Measurements from ENCODE around the gene TSR3. TPM values are rescaled to one million over a fixed set of nuclear protein-coding genes. Genes with fewer than 3 reads are reported as not detected.
"Not testable (repeated sequence)": the region's sequence is repeated elsewhere in the genome, so short reads cannot be mapped to it uniquely, and the experiment has no call there.

Gene TSR3
- total RNA-seq, 1 donor from 2014 or later: 49.6 TPM

- DNase-seq: no peak
These were observed 14.2 kb downstream of the TSR3 start for GRCh38 chr16:1337486-1337885.

DNA sequence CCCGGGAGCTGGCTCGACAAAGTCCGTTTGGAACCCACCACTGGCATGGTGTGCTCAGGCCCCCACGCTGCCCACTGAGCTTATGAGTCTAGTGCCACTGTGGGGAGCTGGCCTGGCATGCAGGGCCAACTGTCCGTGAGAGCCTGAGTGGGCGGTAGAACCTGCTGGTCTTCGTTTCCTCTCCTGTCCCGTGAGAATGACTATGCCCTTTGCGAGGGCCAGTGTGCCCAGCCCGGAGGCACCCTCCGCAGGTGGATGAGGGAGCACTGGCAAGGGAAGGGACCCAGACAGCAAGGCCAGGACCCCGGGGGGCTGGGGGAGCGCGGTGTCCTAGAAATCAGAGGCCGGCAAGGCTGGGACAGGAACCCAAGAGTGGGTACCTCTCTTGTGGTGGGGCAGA, 15.1 kb downstream of the TSR3 start:
- no peak for DNase-seq

DNA sequence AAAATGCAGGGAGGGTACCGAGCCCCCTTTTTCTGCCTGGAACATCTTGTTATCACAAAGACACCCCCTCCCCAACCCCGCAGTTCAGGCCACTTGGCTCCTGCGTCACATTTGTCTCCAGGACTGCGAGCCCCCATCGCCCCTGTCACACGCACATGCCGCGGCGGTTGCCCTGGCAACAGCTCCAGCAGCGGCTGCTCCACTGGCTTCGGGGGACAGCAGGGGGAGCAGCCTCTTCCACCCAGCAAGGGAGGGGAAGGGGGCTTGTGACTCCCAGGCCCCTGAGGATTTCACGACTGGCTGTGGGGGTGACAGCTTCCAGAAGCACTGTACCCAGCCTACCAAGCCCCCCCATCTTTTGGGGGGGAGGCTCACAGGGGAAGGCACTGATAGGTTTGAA, 15.7 kb downstream of the TSR3 start:
- DNase-seq: no peak

GRCh38 chr16:1335211-1335971, 16.3 kb downstream of the TSR3 start:
- no peak for DNase-seq

- DNase-seq: no peak
These were observed 16.9 kb downstream of the TSR3 start for GRCh38 chr16:1334739-1335138.

DNA sequence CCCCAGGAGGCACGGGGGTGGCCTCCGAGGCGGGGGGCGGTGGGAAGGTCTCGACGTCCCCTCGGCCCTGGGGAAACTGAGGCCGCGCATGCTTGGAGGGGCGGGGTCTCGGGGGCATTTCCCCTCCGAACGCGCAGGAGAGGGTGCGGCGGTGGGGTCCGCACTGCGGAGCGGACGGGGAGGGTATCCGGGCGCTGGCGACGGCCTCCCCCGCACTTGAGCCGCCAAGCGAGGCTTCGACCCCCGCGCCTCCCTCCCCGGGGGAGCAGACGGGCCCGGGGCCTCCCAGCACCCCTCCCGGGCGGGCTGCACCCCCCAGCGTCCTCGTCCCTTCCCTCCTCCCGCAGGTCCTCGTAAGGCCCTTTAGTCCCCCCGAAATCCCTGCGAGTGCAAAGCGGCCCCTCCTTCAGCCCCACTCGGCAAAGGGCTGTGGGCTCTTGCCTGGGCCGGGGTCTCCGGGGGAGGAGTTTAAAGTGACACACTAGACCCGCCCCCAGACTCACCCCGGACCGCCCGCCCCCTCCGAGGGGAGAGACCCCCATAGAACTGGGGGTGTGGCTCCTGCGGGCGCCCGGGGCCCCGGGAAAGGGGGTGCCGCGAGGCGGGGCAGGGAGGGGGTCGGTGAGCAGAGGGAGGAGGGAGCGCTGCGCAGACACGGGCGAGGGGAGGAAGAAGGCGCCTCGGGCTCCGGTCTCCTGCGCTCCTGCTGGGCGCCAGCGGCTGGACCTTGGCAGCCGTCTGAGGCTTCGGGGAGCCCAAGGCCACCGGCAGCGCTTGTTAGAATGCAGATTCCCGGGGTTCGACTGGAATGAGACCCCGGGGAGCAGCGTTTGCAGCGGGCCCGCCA, 17.6 kb downstream of the TSR3 start:
- no peak for DNase-seq

GRCh38 chr16:1333149-1333812, 18.4 kb downstream of the TSR3 start, which contains the start of gene BAIAP3:
TSS of gene BAIAP3 (plus strand) at chr16:1333645. CDS start at chr16:1338550, 4,905 bp downstream.
- no peak for DNase-seq

- no peak for DNase-seq
These were observed 19.0 kb downstream of the TSR3 start for GRCh38 chr16:1332618-1333148.

DNA sequence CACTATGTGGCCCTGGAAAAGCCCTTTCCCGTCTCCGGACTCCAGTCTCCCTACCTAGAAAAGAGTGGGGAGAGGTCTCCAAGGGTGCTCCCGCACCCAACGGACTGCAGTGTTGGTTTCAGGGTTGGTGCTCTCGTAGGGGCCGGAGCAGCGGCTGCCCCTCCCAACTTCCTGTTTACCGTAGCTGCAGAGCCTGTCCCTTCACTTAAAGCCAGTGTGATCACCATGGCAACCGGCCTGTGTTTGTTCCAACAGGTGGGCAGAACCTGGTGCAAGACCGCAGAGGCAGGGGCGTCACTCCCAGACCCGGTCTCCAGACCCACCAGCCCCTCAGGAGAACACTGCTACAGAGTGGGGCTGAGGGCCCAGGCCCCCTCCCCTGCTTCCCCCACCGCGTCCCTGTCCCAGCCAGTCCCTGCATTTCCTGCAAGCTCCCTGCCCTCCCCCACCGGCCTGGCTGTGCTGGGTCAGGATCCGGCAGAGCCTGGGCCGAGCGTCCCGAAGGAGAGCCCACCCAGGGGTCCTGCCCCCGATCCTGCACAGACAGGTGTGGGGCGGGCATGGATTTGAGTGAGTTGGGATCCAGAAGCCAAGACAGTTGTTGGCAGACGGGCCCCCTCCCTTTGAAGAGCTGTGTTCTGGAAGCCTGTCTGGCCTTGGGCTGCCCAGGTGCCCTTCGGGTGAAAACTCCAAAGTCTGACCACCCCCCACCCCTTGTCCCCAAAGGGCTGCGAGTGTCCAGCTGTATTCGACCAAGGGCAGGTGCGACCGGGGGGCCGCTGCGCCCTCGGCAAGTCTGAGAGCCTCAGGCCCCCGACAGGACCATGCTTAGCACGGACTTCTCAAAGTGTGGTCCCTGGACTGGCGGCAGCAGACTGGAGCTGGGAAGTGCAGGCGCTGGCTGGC, 19.7 kb downstream of the TSR3 start:
- DNase-seq: peak; percentile 68

DNA sequence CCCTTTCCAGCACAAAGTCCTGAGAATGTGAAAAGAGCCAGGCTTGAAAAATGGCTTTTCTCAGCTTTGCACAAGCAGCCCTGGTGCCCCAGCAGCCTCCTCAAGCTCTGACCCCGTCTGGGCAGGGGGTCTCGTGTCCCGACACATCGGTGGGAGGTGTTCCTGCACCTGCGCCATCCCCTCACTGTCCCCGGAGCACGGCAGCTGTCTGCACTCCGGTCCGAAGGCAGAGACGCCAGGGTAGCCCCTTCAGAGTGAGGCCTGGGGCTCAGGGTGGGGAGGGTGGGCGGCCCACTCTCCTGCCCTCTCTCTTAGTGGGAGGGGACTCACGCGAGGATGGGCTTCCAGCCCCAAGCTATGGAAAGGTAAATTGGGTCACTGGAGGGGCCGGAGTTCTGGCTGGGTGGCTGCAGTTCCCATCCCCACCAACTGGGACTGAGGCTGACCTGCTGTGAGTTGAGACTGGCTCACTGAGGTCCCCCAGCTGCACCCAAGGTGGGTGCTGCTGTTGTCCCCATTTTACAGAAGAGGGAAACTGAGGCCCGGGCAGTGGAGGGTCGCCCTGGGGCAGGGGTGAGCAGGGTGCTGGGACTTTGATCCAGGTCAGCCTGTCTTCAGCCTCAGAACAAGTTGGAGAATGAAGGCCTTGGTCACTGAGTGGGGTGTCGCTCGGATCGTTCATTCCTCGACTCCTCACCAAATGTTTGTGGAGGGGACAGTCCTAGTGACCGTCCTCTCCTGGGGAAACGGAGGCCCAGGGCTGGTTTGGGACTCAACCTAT, 20.6 kb downstream of the TSR3 start:
- DNase-seq: no peak

DNA sequence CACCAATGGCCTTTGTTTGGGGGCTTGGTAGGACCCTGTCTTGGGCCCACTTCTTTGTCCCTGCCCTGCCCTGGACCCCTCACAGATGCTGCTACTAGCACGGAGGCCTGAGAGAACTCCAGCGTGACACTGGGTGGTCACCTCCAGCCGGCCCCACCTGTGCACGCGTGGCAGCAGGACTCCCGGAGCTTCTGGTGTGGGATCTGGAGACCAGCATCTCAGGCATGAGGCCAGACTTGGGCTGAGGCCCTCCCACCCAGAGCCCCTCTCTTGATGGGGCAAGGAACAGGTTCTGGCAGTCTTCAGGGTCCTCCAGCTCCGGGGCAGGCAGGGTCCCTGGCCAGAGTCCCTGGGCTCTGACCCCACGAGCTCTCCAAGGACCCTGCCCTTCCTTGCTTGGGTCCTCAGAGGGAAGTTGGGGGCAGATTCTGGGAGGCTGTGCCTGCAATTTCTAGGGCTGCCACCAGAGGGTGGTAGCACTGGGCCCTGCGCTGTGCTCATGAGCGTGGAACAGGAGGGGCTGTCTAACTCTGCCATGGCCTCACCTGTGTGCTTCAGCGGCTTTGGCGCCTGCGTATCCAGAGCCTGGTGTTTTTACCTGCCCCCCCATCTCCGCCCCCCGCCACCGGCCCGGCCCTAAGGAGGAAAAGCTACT, 21.3 kb downstream of the TSR3 start:
- DNase-seq: no peak

- DNase-seq: not testable (repeated sequence)
These were observed 22.7 kb downstream of the TSR3 start for GRCh38 chr16:1328961-1329360.

- DNase-seq: not testable (repeated sequence)
These were observed 23.5 kb downstream of the TSR3 start for GRCh38 chr16:1328136-1328535.

DNA sequence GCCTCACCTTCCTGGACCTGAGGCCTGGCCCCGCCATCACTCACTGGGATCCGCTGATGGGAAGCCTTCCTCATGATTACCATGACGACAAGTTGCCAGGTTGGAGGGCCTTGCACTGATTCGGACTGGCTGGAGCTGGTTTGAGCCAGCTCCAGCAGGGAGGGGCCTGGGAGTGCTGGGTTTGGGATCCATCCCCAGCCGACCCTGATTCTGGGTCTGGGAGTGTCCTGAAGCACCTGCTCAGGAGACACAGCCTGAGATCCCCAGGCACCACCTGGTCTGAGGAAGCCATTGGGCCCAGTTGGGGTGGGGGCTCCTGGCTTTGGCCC, 24.1 kb downstream of the TSR3 start:
- DNase-seq: no peak

DNA sequence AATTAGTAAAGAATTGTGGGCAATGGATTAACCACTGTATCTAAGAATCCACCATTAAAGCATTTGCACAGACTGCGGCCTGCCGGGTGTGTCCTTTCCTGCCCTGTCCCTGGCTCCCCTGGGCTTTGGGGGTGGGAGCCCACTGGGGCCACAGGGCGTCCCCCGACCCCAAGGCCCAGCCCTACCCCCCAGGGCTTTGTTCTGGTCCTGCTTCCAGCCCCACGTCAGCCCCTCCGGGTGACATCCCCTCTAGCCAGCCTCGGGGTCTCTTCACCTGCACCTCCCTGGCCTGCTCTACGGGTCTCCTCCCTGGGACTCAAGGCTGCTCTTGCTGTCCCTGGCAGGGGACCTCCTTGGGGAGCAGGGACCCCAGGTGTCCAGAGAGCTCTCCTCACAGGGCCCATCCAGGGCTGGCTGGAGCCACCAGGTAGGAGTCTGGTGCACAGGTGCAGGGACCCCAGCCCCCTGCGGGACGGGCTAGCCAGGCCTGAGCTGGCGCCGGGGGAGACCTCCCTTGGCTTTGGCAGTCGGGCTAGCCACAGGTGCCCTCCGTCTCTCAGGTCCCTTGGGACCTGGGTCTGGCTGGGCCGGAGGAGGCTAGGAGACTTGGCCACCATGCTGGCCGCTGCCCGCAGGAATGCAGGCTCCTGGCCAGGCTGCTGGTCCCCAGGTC, 24.6 kb downstream of the TSR3 start:
- no peak for DNase-seq

DNA sequence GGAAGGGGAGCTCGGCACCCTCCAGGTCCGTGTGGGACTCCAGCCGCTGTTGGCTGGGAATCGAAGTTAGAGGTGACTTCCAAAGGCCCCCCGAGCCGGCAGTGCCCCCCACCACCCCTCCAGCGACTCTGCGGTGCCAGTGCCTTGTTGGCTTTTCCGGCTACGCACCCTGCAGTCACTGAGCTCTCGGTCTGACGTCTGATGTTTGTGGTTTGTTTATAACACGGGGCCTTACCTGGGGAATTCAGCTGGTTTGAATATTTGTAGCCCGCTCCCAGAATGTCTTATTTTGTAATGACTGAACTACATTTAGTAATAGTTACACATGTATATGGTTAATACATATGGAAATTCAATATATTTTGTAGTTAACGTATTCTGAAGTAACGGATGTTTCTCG, 25.3 kb downstream of the TSR3 start:
- DNase-seq: no peak

- DNase-seq: no peak
These were observed 25.9 kb downstream of the TSR3 start for GRCh38 chr16:1325673-1326371.

DNA sequence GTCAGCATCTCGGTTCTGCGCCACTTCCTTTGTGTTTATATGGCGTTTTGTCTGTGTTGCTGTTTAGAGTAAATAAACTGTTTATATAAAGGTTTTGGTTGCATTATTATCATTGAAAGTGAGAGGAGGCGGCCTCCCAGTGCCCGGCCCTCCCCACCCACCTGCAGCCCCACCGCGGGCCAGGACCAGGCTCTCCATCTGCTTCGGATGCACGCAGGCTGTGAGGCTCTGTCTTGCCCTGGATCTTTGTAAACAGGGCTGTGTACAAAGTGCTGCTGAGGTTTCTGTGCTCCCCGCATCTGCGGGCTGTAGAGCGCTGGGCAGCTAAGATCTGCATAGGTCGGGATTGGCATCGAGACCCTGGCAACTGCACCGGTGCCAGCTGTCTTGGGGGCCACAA, 26.4 kb downstream of the TSR3 start:
- DNase-seq: no peak

- DNase-seq: no peak
These were observed 27.3 kb downstream of the TSR3 start for GRCh38 chr16:1324286-1324826.
